Esophagus muscularis mucosa (tissue), 4 donors: ENCODE data around the gene ZNF662. TPM values are rescaled to one million over a fixed set of nuclear protein-coding genes. Genes with fewer than 3 reads are reported as not detected.

Experiments
- DNase-seq: peaks from one replicate; pipeline ENCODE4 v3.0.0-alpha.2; 2017; ENCODE audit errors: extremely low spot score
- H3K27ac ChIP-seq, 4 donors: fragments of 200-600 bp; sonication (generic); replicated peaks in 1 of 4; 1 replicate in 3 of 4; 2 replicates in 1 of 4; pipeline ENCODE4 v1.5.1; 2016 to 2019; ENCODE audit warnings: mild to moderate bottlenecking in 1 of 4
- H3K27me3 ChIP-seq, 4 donors: fragments of 200-600 bp; sonication (generic); one replicate each; pipeline versions ENCODE4 v1.5.1 to v1.6.0; 2016 to 2019
- H3K36me3 ChIP-seq, 4 donors: fragments of 200-600 bp; sonication (generic); one replicate each; pipeline ENCODE4 v1.5.1; 2016 to 2019
- H3K4me1 ChIP-seq, 4 donors: fragments of 200-600 bp; sonication (generic); one replicate each; pipeline ENCODE4 v1.5.1; 2016 to 2019
- H3K4me3 ChIP-seq, 4 donors: fragments of 200-600 bp; sonication (generic); 1 replicate in 2 of 4; 2 replicates in 2 of 4; pipeline ENCODE4 v1.5.1; 2016 to 2019; ENCODE audit warnings: mild to moderate bottlenecking in 4 of 4, moderate library complexity in 1 of 4
- H3K9me3 ChIP-seq, 4 donors: fragments of 200-600 bp; sonication (generic); 1 replicate in 3 of 4; 2 replicates in 1 of 4; pipeline ENCODE4 v1.5.1; 2016 to 2019
- CTCF ChIP-seq, 3 experiments: fragments of 200-600 bp in 2 of 3; fragments of 450-650 bp in 1 of 3; sonication (generic) in 2 of 3; IDR thresholded peaks; one replicate each; pipeline ENCODE4 v1.5.1; 2017 to 2019; ENCODE audit warnings: antibody characterized with exemption in 3 of 3, mild to moderate bottlenecking in 2 of 3, moderate library complexity in 1 of 3
- EP300 ChIP-seq: sonication (generic); formaldehyde crosslinking; IDR thresholded peaks from one replicate; pipeline ENCODE4 v1.6.1; 2017; ENCODE audit warnings: antibody characterized with exemption
- POLR2A ChIP-seq: fragments of 450-650 bp; IDR thresholded peaks from one replicate; pipeline ENCODE4 v1.6.1; 2017; ENCODE audit warnings: antibody characterized with exemption, moderate library complexity, mild to moderate bottlenecking, low read depth
- POLR2AphosphoS5 ChIP-seq, 2 donors: sonication (generic); formaldehyde crosslinking; IDR thresholded peaks; one replicate each; pipeline ENCODE4 v1.6.1; 2017; ENCODE audit warnings: antibody characterized with exemption in 2 of 2
- WGBS: methylation state at CpG from one replicate; pipeline ENCODE4 v1.1.5; 2018; 5-methylcytosine and 5-hydroxymethylcytosine counted together
- intact Hi-C: fragments of 100-400 bp; cut with DNase I; formaldehyde crosslinking; loops from one replicate; pipeline ENCODE4 v1.15.1; 2023
- total RNA-seq, 4 donors: library from RNA; depleted of rRNA; stranded (reverse); fragments of >200 nt; gene quantifications; one replicate each; pipeline versions ENCODE4 v1.1.0 to v1.2.1, GENCODE V29; 2016

ZNF662 gene
- total RNA-seq, 4 donors from 2014 or later: 4.0 to 11.6 (median 5.3) TPM

- no peak for TF ChIP-seq EP300
- TF ChIP-seq POLR2AphosphoS5 (IDR thresholded peaks at IDR 0.05): no peak
- TF ChIP-seq CTCF (IDR thresholded peaks at IDR 0.05): no peak
- TF ChIP-seq POLR2A: no peak
- no peak for DNase-seq
- no peaks in the 10 kb centered on the region for H3K27me3 ChIP-seq
Observed at GRCh38 chr3:42895580-42895868, 10.4 kb upstream of the ZNF662 start.

GRCh38 chr3:42898896-42899675 is 6.9 kb upstream of the ZNF662 start:
- intact Hi-C loops: no loop called here

More at GRCh38 chr3:42895580-42895868, 10.4 kb upstream of the ZNF662 start:
- Histone ChIP-seq H3K4me3 (no peak overlapping the region), H3K4me1 (no peaks in the 10 kb centered on the region), H3K27ac (no peak overlapping the region), H3K9me3 (no peaks in the 10 kb centered on the region), H3K36me3 (no peaks in the 10 kb centered on the region)
- intact Hi-C loops: no loop called here

GRCh38 chr3:42900226-42901072 is 5.5 kb upstream of the ZNF662 start:
- no peaks in the 10 kb centered on the region for H3K36me3 ChIP-seq

More at GRCh38 chr3:42898896-42899675, 6.9 kb upstream of the ZNF662 start:
- Histone ChIP-seq H3K4me1 (no peaks in the 10 kb centered on the region), H3K9me3 (no peaks in the 10 kb centered on the region), H3K27ac (no peak overlapping the region), H3K4me3 (no peak overlapping the region), H3K36me3 (no peaks in the 10 kb centered on the region), H3K27me3 (no peaks in the 10 kb centered on the region)
- no peak for TF ChIP-seq EP300
- TF ChIP-seq CTCF (IDR thresholded peaks at IDR 0.05): no peak
- TF ChIP-seq POLR2AphosphoS5 (IDR thresholded peaks at IDR 0.05): no peak
- TF ChIP-seq POLR2A: no peak
- DNase-seq: no peak

GRCh38 chr3:42901073-42901415 is 4.9 kb upstream of the ZNF662 start:
- Histone ChIP-seq H3K4me3 (no peak overlapping the region), H3K4me1 (peaks cover 0 to 8% (median 7%) of the 10 kb centered on the region in 4 donors), H3K9me3 (no peaks in the 10 kb centered on the region), H3K27me3 (no peaks in the 10 kb centered on the region), H3K36me3 (no peaks in the 10 kb centered on the region), H3K27ac (no peak overlapping the region)
- intact Hi-C loops: no loop called here
- TF ChIP-seq POLR2AphosphoS5 (IDR thresholded peaks at IDR 0.05): no peak
- 87% methylated on average over 3 of the region's 3 CpGs for WGBS
- DNase-seq: no peak

More at GRCh38 chr3:42900226-42901072, 5.5 kb upstream of the ZNF662 start:
- intact Hi-C loops: no loop called here
- WGBS: 83% methylated on average over 8 of the region's 8 CpGs
- no peak for TF ChIP-seq POLR2A
- no peak for TF ChIP-seq CTCF (IDR thresholded peaks at IDR 0.05)
- no peak for TF ChIP-seq POLR2AphosphoS5 (IDR thresholded peaks at IDR 0.05)
- TF ChIP-seq EP300: no peak
- Histone ChIP-seq H3K9me3 (no peaks in the 10 kb centered on the region), H3K27me3 (no peaks in the 10 kb centered on the region), H3K27ac (no peak overlapping the region), H3K4me3 (no peak overlapping the region), H3K4me1 (peaks cover 0 to 4% (median 3%) of the 10 kb centered on the region in 4 donors)
- no peak for DNase-seq

GRCh38 chr3:42902257-42902656 is 3.7 kb upstream of the ZNF662 start:
- H3K36me3 ChIP-seq: no peaks in the 10 kb centered on the region
- H3K4me1 ChIP-seq: peaks cover 1 to 20% (median 18%) of the 10 kb centered on the region in 4 donors
- TF ChIP-seq CTCF (IDR thresholded peaks at IDR 0.05) (no peak), POLR2AphosphoS5 (IDR thresholded peaks at IDR 0.05) (no peak), EP300 (no peak), POLR2A (no peak)
- no peak overlapping the region for H3K27ac ChIP-seq
- 88% methylated on average over 2 of the region's 2 CpGs for WGBS
- DNase-seq: no peak
- H3K27me3 ChIP-seq: no peaks in the 10 kb centered on the region
- no peak overlapping the region for H3K4me3 ChIP-seq
- intact Hi-C loops: no loop called here
- H3K9me3 ChIP-seq: no peaks in the 10 kb centered on the region
